ENCODE results near the gene APOE. TPM values are rescaled to one million over a fixed set of nuclear protein-coding genes. Genes with fewer than 3 reads are reported as not detected.
"Not testable (repeated sequence)": the region's sequence is repeated elsewhere in the genome, so short reads cannot be mapped to it uniquely, and the experiment has no call there.

APOE gene
- total RNA-seq, 1 donor from 2014 or later: 65.9 TPM

DNA sequence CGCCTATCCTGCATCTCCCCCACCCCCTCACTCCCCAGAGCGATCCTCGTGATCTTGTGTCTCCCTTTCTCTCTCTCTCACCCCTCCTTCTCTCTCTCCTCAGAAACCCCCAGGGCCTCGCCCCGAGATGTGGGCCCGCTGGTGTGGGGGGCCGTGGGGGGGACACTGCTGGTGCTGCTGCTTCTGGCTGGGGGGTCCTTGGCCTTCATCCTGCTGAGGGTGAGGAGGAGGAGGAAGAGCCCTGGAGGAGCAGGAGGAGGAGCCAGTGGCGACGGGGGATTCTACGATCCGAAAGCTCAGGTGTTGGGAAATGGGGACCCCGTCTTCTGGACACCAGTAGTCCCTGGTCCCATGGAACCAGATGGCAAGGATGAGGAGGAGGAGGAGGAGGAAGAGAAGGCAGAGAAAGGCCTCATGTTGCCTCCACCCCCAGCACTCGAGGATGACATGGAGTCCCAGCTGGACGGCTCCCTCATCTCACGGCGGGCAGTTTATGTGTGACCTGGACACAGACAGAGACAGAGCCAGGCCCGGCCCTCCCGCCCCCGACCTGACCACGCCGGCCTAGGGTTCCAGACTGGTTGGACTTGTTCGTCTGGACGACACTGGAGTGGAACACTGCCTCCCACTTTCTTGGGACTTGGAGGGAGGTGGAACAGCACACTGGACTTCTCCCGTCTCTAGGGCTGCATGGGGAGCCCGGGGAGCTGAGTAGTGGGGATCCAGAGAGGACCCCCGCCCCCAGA, 27.3 kb upstream of the APOE start:
- Mint-ChIP-seq H3K27ac (ENCODE audit: unreplicated experiment) (no peak overlapping the region), H3K36me3 (ENCODE audit: unreplicated experiment) (no peaks in the 10 kb centered on the region), H3K4me3 (ENCODE audit: unreplicated experiment) (no peak overlapping the region), H3K4me1 (ENCODE audit: low read depth, unreplicated experiment) (peaks cover 1% of the 10 kb centered on the region), H3K9me3 (ENCODE audit: unreplicated experiment) (peaks cover 6% of the 10 kb centered on the region), H3K27me3 (ENCODE audit: unreplicated experiment) (peaks cover 4% of the 10 kb centered on the region)
- DNase-seq: no peak
- TF ChIP-seq, protein P1, sequence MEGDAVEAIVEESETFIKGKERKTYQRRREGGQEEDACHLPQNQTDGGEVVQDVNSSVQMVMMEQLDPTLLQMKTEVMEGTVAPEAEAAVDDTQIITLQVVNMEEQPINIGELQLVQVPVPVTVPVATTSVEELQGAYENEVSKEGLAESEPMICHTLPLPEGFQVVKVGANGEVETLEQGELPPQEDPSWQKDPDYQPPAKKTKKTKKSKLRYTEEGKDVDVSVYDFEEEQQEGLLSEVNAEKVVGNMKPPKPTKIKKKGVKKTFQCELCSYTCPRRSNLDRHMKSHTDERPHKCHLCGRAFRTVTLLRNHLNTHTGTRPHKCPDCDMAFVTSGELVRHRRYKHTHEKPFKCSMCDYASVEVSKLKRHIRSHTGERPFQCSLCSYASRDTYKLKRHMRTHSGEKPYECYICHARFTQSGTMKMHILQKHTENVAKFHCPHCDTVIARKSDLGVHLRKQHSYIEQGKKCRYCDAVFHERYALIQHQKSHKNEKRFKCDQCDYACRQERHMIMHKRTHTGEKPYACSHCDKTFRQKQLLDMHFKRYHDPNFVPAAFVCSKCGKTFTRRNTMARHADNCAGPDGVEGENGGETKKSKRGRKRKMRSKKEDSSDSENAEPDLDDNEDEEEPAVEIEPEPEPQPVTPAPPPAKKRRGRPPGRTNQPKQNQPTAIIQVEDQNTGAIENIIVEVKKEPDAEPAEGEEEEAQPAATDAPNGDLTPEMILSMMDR (IDR thresholded peaks at IDR 0.05; ENCODE audit: partially characterized antibody, unreplicated experiment): no peak

DNA sequence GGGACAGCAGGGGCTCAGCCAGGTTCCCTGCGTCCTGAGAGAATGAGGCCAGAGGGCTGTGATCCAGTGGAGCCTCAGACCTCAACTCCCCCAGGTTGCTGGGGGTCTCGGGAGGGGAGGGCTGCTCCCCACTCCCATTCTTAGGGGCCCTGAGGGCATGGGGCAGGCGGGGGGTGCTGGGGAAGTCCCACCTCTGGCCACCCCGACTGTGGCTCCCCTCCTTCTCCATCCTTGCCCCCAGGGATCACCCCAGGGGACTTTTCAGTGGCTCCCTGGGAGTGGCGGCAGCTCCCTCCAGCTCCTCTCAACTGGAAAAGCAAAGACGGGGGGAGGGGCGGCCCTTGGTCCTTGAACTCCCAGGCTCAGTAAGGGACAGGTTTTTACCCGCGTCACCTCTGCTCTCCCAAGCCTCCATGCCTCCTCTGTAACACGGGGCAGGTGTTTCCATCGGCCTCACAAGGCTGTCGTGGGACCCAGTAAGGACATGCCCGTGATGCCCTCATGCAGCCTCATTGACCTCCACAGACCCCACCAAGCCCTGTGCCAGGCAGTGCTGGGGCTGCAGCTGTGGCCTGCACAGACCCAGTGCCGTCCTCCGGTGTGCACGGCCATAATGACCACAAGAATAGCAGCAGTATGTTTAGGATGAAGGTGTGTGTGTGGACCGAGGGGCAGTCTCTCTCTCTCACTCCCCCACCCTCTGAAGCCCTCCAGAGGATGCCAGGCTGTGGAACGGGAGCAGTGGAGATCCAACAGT, 26.1 kb upstream of the APOE start:
- no peak for DNase-seq
- Mint-ChIP-seq H3K4me1 (ENCODE audit: low read depth, unreplicated experiment) (peaks cover 1% of the 10 kb centered on the region), H3K9me3 (ENCODE audit: unreplicated experiment) (peaks cover 6% of the 10 kb centered on the region)

DNA sequence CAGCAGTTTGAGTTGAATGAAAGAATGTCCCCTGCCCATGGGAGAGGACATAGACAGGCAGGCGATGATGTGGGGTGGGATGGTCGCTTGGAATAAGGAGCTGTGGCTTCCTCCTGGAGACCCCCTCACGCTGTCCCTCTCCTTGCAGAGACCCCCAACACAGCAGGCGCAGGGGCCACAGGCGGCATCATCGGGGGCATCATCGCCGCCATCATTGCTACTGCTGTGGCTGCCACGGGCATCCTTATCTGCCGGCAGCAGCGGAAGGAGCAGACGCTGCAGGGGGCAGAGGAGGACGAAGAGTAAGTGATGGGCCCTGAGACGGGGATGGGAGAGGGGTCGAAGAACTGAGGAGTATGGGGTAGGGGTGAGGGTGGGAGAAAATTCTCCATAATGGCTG, 23.5 kb upstream of the APOE start:
- TF ChIP-seq, protein P1 (IDR thresholded peaks at IDR 0.05; ENCODE audit: partially characterized antibody, unreplicated experiment): no peak
- Mint-ChIP-seq H3K9me3 (ENCODE audit: unreplicated experiment) (peaks cover 6% of the 10 kb centered on the region), H3K4me1 (ENCODE audit: low read depth, unreplicated experiment) (no peaks in the 10 kb centered on the region), H3K27me3 (ENCODE audit: unreplicated experiment) (no peaks in the 10 kb centered on the region), H3K4me3 (ENCODE audit: unreplicated experiment) (no peak overlapping the region), H3K36me3 (ENCODE audit: unreplicated experiment) (no peaks in the 10 kb centered on the region), H3K27ac (ENCODE audit: unreplicated experiment) (no peak overlapping the region)
- DNase-seq: no peak

More for the DNA sequence above, 26.1 kb upstream of the APOE start:
- H3K27me3 Mint-ChIP-seq (ENCODE audit: unreplicated experiment): peaks cover 4% of the 10 kb centered on the region
- TF ChIP-seq, protein P1 (IDR thresholded peaks at IDR 0.05; ENCODE audit: partially characterized antibody, unreplicated experiment): no peak
- no peaks in the 10 kb centered on the region for H3K36me3 Mint-ChIP-seq (ENCODE audit: unreplicated experiment)
- H3K4me3 Mint-ChIP-seq (ENCODE audit: unreplicated experiment): no peak overlapping the region
- no peak overlapping the region for H3K27ac Mint-ChIP-seq (ENCODE audit: unreplicated experiment)

DNA sequence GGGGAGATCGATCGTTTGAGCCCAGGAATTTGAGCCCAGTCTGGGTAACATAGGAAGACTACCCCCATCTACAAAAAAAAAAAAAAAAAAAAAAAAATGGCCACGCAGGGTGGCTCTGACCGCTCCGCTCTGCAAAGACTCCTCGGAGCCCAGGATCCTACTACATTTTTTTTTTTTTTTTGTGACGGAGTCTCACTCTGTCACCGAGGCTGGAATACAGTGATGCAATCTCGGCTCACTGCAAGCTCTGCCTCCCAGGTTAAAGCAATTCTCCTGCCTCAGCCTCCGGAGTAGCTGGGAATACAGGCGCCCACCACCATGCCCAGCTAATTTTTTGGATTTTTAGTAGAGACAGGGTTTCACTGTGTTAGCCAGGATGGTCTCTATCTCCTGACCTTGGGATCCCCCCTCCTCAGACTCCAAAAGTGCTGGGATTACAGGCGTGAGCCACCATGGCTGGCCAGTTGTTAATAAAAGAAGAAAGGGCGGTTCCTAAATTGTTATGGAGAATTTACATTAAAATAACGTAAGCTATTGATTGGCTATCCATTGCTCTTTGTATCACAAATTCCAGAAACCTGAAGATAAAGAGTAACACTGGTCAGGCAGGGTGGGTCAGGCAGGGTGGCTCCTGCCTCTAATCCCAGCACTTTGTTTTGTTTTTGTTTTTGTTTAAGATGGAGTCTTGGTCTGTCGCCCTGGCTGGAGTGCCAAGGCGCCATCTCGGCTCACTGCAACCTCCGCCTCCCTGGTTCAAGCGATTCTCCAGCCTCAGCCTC, 22.8 kb upstream of the APOE start:
- H3K9me3 Mint-ChIP-seq (ENCODE audit: unreplicated experiment); H3K4me1 Mint-ChIP-seq (ENCODE audit: low read depth, unreplicated experiment); H3K36me3 Mint-ChIP-seq (ENCODE audit: unreplicated experiment); H3K4me3 Mint-ChIP-seq (ENCODE audit: unreplicated experiment); DNase-seq; H3K27me3 Mint-ChIP-seq (ENCODE audit: unreplicated experiment); H3K27ac Mint-ChIP-seq (ENCODE audit: unreplicated experiment): not testable (repeated sequence)

DNA sequence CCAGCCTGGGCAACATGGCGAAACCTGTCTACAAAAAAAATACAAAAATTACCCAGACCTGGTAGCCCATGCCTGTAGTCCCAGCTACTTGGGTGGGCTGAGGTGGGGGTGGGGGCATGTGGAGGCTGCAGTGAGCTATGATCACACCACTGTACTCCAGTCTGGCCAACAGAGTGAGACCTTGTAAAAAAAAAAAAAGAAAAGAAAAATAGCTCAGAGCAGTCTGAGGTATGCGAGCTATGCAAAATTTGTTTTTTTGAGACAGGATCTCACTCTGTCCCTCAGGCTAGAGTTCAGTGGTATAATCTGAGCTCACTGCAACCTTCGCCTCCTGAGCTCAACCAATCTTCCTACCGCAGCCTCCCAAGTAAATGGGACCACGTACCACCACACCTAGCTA, 21.7 kb upstream of the APOE start:
- peaks cover 2% of the 10 kb centered on the region for H3K9me3 Mint-ChIP-seq (ENCODE audit: unreplicated experiment)

More for the DNA sequence above, 21.7 kb upstream of the APOE start:
- DNase-seq: no peak
- TF ChIP-seq, protein P1 (IDR thresholded peaks at IDR 0.05; ENCODE audit: partially characterized antibody, unreplicated experiment): no peak
- Mint-ChIP-seq H3K27ac (ENCODE audit: unreplicated experiment) (no peak overlapping the region), H3K36me3 (ENCODE audit: unreplicated experiment) (no peaks in the 10 kb centered on the region), H3K27me3 (ENCODE audit: unreplicated experiment) (no peaks in the 10 kb centered on the region), H3K4me3 (ENCODE audit: unreplicated experiment) (no peak overlapping the region), H3K4me1 (ENCODE audit: low read depth, unreplicated experiment) (no peaks in the 10 kb centered on the region)
